ENCODE data around the gene LRRC8E. TPM values are rescaled to one million over a fixed set of nuclear protein-coding genes. Genes with fewer than 3 reads are reported as not detected.

The LRRC8E gene
- total RNA-seq, 4 donors from 2014 or later, result 0.79 to 6.5 (median 3.0) TPM

DNA sequence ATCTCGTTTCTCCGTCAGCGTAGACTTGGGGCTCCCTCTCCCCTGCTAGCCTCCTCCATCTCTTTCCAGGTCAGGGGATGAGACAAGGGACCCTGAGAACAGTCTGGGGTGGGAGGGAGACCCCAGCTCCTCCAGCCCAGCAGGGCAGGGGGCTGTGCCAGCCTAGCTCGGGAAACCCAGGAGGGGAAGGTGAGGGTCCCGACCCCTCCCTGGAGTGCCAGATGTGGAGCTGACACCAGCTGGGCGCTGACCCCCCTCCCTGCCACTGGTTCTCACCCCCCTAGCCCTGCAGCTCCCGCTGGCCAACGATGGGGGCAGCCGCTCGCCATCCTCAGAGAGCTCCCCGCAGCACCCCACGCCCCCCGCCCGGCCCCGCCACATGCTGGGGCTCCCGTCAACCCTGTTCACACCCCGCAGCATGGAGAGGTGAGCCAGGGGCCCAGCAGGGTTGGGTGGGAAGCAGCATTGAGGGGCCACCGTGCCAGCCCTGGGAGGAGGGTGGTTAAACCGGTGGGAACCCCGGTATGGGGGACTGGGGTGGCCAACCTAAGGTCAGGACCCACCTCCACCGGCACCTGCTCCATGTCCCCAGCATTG is 21.3 kb downstream of the LRRC8E start:
- ATAC-seq (ENCODE audit: low FRiP score), result no peak
- TF ChIP-seq, protein P1, sequence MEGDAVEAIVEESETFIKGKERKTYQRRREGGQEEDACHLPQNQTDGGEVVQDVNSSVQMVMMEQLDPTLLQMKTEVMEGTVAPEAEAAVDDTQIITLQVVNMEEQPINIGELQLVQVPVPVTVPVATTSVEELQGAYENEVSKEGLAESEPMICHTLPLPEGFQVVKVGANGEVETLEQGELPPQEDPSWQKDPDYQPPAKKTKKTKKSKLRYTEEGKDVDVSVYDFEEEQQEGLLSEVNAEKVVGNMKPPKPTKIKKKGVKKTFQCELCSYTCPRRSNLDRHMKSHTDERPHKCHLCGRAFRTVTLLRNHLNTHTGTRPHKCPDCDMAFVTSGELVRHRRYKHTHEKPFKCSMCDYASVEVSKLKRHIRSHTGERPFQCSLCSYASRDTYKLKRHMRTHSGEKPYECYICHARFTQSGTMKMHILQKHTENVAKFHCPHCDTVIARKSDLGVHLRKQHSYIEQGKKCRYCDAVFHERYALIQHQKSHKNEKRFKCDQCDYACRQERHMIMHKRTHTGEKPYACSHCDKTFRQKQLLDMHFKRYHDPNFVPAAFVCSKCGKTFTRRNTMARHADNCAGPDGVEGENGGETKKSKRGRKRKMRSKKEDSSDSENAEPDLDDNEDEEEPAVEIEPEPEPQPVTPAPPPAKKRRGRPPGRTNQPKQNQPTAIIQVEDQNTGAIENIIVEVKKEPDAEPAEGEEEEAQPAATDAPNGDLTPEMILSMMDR (IDR thresholded peaks at IDR 0.05), result no peak
- no peak for DNase-seq (ENCODE audit: low spot score)

- DNase-seq (ENCODE audit: low spot score) (no peak), ATAC-seq (ENCODE audit: low FRiP score) (no peak)
- TF ChIP-seq, protein P1 (IDR thresholded peaks at IDR 0.05), result no peak
Observed at GRCh38 chr19:7910321-7911161, 22.2 kb downstream of the LRRC8E start.

DNA sequence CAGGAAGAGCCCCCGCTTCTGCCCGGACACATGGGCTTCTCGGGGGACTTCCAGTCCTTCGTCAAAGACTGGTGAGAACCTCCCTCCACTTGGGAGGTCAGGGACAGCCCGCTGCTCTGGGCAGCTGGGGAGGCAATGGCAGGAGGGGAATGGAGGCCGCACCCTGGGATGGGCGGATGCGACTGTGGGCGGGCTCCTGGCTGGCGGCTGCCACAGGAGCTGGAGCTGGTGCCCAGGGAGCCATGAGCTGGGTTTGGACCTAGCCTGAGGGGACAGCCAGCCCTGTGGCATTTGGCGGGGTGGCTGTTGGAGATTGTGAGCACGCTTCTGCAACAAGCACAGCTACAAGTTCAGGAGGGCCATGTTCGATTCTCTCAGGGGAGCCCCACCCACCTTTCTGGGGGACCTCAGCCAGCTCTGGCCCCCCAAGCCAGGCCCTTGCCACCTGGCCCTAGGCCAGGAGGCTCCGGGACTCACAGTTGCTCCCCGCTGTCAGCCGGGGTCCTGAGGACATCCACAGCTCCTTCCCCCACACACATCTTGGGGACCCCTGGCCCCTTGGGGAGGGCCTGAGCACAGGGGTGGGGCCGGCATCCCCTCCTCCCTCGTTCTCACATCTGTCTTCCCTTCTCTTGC is 23.3 kb downstream of the LRRC8E start:
- DNase-seq (ENCODE audit: low spot score) (no peak), ATAC-seq (ENCODE audit: low FRiP score) (no peak)
- TF ChIP-seq, protein P1 (IDR thresholded peaks at IDR 0.05), result no peak

- TF ChIP-seq, protein P1 (IDR thresholded peaks at IDR 0.05), result no peak
- DNase-seq (ENCODE audit: low spot score), result no peak
- ATAC-seq (ENCODE audit: low FRiP score), result no peak
Observed at GRCh38 chr19:7912144-7912696, 23.9 kb downstream of the LRRC8E start.

- DNase-seq (ENCODE audit: low spot score), result no peak
- no peak for ATAC-seq (ENCODE audit: low FRiP score)
- TF ChIP-seq, protein P1 (IDR thresholded peaks at IDR 0.05), result no peak
Observed at GRCh38 chr19:7912697-7913564, 24.6 kb downstream of the LRRC8E start.

GRCh38 chr19:7913652-7914051 is 25.3 kb downstream of the LRRC8E start:
- no peak for DNase-seq (ENCODE audit: low spot score)
- TF ChIP-seq, protein P1 (IDR thresholded peaks at IDR 0.05), result no peak
- ATAC-seq (ENCODE audit: low FRiP score), result no peak
